Uterus (tissue), 2 donors: Measurements from ENCODE around the gene AMBRA1.

Experiments used
- CTCF ChIP-seq, 4 experiments: fragments of 200-600 bp in 2 of 4; fragments of 450-650 bp in 2 of 4; sonication (generic) in 2 of 4; IDR thresholded peaks; one replicate each; pipeline ENCODE4 v1.5.1; 2016 to 2019; ENCODE audit warnings: antibody characterized with exemption in 4 of 4, mild to moderate bottlenecking in 2 of 4, moderate library complexity in 1 of 4
- POLR2A ChIP-seq, 2 donors: fragments of 450-650 bp; IDR thresholded peaks; one replicate each; pipeline ENCODE4 v1.6.1; 2016; ENCODE audit warnings: antibody characterized with exemption in 2 of 2, mild to moderate bottlenecking in 1 of 2, moderate library complexity in 1 of 2

DNA sequence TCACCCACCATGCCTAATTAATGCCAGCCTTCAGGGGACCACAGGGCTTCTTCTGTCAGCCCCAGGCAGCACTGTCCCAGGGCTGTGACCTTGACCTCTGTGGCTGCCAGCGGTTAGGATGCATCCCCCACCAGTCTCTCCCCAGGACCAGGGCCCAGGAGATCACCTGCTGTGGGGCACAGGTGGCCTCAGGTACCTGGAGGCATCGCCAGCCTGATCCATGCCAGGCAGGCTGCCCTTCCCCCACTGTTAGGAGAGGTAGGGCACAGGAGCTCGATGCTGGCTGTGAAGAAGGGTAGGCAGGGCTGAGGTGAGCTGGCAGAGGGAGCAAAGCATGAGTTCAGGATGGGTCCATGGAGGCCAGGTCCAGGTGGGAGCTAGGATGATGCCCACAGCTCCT lies 229.0 kb downstream of the AMBRA1 start:
- TF ChIP-seq POLR2A (IDR thresholded peaks at IDR 0.05) (no peak), CTCF (IDR thresholded peaks at IDR 0.05) (no peak)
